Measurements from ENCODE around the gene SH3TC1.

Gene SH3TC1

DNA sequence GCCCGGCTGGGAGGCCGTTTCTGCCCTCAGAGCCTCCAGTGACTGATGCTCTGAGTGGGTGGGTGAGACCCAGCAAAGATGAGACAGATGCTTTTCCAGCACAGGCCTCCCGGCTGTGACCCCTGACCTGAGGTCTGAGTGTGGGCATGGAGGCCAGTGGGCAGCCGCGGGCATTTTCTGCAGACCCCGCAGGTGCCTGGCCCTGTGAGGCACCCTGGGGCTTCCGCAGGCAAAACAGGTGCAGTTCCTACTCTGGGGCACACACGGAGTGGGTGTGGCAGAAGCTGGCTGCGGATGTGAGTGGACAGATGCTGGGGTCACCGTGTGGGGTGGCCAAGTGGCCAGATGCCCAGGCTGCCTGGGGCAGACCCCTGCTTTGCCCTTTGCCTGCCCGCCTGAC lies 85.3 kb downstream of the SH3TC1 start:
- Mint-ChIP-seq H3K4me1 (no peaks in the 10 kb centered on the region), H3K9me3 (no peaks in the 10 kb centered on the region), H3K27ac (ENCODE audit: low read depth) (no peak overlapping the region), H3K27me3 (no peaks in the 10 kb centered on the region), H3K4me3 (no peak overlapping the region), H3K36me3 (ENCODE audit: insufficient read depth) (no peaks in the 10 kb centered on the region)
- no peak for ATAC-seq (replicated peaks; ENCODE audit: extremely low read depth, poor library complexity, severe bottlenecking)
- DNase-seq (ENCODE audit: low spot score in 2 of 2): no peak

DNA sequence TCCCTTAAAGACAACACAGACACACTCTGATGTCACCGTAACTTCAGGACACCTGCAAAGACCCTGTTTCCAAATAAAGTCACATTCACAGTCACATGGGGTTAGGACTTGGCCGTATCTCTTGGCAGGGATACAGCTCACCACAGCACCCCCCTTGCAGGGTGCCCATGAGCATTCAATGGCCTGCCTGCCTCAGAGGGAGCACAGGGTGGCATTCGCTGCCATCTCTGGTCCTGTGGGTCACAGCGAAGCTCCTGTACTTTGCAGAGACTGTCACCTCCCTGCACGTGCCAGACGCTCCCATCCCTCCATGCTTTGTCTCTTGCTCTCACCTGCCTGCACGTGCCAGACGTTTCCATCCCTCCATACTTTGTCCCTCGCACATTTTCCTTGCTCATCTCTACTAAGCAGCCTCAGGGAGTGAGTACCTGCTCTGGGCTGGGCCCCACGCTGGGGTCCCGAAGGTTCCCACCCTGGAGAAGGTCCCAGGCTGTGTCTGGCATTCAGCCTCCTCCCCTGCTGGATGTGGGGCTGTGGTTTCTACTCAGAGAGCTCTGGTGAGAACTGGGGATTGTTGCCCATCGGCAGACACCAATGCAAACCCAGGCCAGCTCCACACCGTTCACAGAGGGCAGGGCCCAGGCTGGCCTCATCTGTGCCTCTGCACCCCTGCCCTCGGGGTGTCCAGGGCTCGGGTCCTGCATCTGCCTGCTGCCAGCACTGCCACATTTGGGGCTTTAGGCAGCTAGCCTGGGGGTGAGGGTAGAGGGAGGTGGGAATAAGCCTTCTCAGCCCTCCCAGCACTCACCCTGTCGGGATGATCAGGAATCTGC lies 86.3 kb downstream of the SH3TC1 start:
- no peaks in the 10 kb centered on the region for H3K9me3 Mint-ChIP-seq
- H3K36me3 Mint-ChIP-seq (ENCODE audit: insufficient read depth): no peaks in the 10 kb centered on the region
- no peaks in the 10 kb centered on the region for H3K27me3 Mint-ChIP-seq
- H3K4me3 Mint-ChIP-seq: no peak overlapping the region
- no peaks in the 10 kb centered on the region for H3K4me1 Mint-ChIP-seq
- H3K27ac Mint-ChIP-seq (ENCODE audit: low read depth): no peak overlapping the region
- no peak for DNase-seq (ENCODE audit: low spot score in 2 of 2)
- no peak for ATAC-seq (replicated peaks; ENCODE audit: extremely low read depth, poor library complexity, severe bottlenecking)

DNA sequence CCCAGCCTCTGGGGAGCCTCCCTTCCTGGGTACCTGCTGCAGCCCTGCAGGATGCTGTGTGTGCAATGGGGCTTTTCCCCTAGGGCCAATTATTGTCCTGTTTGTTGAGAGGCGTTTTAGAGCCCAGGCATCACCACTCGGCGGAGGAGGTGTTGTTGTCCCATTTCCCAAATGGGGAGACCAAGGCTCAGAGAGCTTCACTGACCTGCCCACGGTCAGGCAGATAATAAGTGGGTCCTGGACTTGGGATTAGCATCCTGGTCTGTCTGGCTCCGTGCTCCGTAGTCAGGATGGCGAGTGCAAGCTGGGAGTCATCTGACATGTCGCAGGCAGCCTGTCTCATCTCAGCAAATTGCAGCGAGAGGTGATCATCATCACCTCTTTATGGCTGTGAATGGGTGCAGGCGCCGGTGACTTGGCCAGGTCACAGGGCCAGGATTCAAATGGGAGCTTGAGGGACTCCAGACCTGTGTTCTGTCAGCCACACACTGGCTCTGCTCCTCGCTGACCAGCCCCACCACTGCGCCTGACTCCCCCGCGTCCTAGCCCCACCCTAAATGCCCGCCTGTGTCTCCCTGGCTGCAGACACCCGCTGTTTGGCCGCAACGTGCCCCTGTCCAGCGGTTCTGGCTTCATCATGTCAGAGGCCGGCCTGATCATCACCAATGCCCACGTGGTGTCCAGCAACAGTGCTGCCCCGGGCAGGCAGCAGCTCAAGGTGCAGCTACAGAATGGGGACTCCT lies 87.1 kb downstream of the SH3TC1 start:
- Mint-ChIP-seq H3K4me1 (no peaks in the 10 kb centered on the region), H3K36me3 (ENCODE audit: insufficient read depth) (peaks cover 3% of the 10 kb centered on the region)
- ATAC-seq (replicated peaks; ENCODE audit: extremely low read depth, poor library complexity, severe bottlenecking): no peak

DNA sequence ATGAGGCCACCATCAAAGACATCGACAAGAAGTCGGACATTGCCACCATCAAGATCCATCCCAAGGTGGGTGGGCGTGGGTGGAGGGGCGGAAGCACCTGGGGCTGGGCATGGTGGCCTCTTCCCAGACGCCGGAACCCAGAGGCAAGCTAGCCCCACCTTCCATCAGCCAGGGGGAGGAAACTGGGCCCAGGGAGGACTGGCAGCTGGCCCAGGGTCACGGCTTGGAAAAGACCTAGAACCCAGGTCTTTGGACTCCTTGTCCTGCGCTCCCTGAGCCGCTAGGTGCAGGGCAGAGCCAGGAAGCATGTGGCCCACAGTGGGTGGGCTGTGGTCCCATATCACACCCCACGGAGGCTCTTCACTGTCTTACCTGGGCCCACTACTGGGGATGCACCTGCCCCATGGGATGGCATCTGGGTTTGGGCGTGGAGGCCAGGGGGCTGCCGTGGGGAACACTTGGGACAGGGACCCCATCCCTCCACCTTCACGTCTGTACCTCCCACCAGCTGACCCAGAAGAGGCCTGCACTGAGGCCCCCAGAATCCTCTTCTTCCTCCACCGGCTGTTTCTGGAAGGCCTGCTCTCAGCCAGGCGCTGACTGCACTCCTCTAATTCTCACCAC lies 87.7 kb downstream of the SH3TC1 start:
- Mint-ChIP-seq H3K27me3 (no peaks in the 10 kb centered on the region), H3K27ac (ENCODE audit: low read depth) (no peak overlapping the region), H3K4me1 (no peaks in the 10 kb centered on the region), H3K36me3 (ENCODE audit: insufficient read depth) (peaks cover 3% of the 10 kb centered on the region), H3K9me3 (no peaks in the 10 kb centered on the region), H3K4me3 (no peak overlapping the region)
- ATAC-seq (replicated peaks; ENCODE audit: extremely low read depth, poor library complexity, severe bottlenecking) (no peak), DNase-seq (ENCODE audit: low spot score in 2 of 2) (no peak)

More for the DNA sequence above, 87.1 kb downstream of the SH3TC1 start:
- Mint-ChIP-seq H3K9me3 (no peaks in the 10 kb centered on the region), H3K4me3 (no peak overlapping the region), H3K27me3 (no peaks in the 10 kb centered on the region), H3K27ac (ENCODE audit: low read depth) (no peak overlapping the region)
- no peak for DNase-seq (ENCODE audit: low spot score in 2 of 2)

DNA sequence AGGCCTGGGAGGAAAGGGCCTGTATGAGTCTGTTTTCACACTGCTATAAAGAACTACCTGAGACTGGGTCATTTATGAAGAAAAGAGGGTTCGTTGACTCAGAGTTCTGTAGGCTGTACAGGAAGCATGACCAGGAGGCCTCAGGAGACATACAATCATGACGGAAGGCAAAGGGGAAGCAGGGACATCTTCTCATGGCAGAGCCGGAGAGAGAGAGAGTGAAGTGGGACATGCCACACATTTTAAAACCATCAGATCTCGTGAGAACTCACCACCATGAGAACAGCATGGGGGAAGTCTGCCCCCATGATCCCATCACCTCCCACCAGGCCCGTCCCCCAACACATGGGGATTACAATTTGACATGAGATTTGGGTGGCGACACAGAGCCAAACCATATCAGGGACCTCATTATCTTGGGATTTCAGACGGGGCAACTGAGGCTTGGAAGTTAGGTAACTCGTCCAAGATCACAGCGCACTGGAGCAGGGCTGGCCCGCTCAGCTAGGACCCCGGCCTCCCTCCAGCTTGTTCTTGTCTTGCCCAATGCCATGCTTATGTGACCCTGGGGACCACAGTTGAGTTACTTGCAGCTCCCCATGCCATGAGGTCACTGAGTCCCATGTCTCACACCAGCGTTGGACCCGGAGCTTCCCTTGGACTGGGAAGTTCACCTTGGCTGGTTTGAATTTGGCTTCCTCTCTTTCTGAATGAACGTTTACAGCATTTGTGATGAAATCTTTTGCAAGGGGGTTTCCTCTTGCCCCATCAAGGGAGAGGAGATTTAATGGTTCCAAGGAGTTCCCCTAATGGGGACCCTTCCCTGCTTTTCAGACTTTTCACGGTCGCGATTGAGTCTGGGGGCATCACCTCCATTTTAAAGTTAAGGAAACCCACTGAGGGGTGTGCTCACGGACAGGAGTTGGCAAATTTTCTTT lies 88.5 kb downstream of the SH3TC1 start:
- Mint-ChIP-seq H3K4me3 (no peak overlapping the region), H3K27me3 (no peaks in the 10 kb centered on the region), H3K36me3 (ENCODE audit: insufficient read depth) (peaks cover 3% of the 10 kb centered on the region), H3K9me3 (no peaks in the 10 kb centered on the region), H3K27ac (ENCODE audit: low read depth) (no peak overlapping the region), H3K4me1 (no peaks in the 10 kb centered on the region)
- ATAC-seq (replicated peaks; ENCODE audit: extremely low read depth, poor library complexity, severe bottlenecking) (no peak), DNase-seq (ENCODE audit: low spot score in 2 of 2) (no peak)

GRCh38 chr4:8289151-8289750 lies 90.2 kb downstream of the SH3TC1 start:
- Mint-ChIP-seq H3K27ac (ENCODE audit: low read depth) (no peak overlapping the region), H3K4me3 (no peak overlapping the region), H3K4me1 (no peaks in the 10 kb centered on the region), H3K36me3 (ENCODE audit: insufficient read depth) (peaks cover 3% of the 10 kb centered on the region), H3K9me3 (no peaks in the 10 kb centered on the region), H3K27me3 (no peaks in the 10 kb centered on the region)
- no peak for ATAC-seq (replicated peaks; ENCODE audit: extremely low read depth, poor library complexity, severe bottlenecking)
- DNase-seq (ENCODE audit: low spot score in 2 of 2): no peak

DNA sequence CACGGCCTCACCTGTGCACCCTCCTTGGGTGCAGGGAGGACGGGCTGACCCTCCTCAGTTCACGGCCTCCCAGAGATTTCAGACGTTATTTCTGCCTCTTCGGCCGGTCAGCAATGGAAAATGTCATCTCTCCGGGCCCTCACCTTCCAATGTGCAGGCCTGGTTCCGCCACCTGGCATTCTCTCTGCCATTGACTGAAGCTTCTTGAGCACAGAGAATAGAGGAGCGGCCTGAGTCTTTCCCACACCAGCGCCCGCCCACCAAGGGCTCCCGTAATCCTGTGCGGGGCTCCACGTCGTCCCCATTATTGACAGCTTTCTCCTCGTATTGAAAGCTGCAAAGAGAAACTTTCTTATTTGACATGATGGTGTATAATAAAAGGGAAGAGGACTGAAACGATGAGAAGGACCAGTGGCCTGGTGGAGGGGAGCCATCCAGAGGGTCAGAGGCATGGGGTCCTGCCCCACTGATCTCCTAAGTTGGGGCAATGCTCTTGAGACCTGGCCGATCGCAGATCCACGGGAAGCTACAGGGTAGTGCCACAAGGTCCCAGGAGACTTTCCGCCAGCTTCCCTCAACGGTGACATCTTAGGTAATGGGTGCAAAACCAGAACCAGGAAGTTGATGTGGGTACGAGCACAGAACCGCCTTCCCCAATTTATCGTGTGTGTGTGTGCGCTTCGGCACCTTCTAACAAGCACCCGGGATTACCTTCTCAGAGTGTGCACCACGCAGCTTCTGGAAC lies 91.0 kb downstream of the SH3TC1 start:
- DNase-seq (ENCODE audit: low spot score in 2 of 2): no peak
- no peak overlapping the region for H3K4me3 Mint-ChIP-seq
- H3K9me3 Mint-ChIP-seq: peaks cover 6% of the 10 kb centered on the region
- H3K27ac Mint-ChIP-seq (ENCODE audit: low read depth): no peak overlapping the region
- no peak for ATAC-seq (replicated peaks; ENCODE audit: extremely low read depth, poor library complexity, severe bottlenecking)
- no peaks in the 10 kb centered on the region for H3K27me3 Mint-ChIP-seq
- peaks cover 3% of the 10 kb centered on the region for H3K36me3 Mint-ChIP-seq (ENCODE audit: insufficient read depth)
- no peaks in the 10 kb centered on the region for H3K4me1 Mint-ChIP-seq

DNA sequence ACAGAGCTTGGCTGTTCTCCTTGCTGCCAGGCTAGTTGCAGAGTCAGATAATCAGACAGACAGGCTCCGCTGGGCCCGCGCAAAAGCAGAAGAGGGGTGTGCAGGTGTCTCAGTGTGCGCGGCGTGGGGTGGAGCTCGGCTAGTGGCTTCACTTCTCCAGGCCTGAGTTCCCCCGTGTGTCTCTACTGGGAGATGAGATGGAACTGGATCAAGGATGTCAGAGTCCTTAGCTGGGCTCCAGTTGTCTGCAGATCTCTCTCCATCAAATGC lies 91.5 kb downstream of the SH3TC1 start:
- H3K36me3 Mint-ChIP-seq (ENCODE audit: insufficient read depth): peaks cover 3% of the 10 kb centered on the region
- no peaks in the 10 kb centered on the region for H3K27me3 Mint-ChIP-seq
- no peak overlapping the region for H3K27ac Mint-ChIP-seq (ENCODE audit: low read depth)
- H3K4me3 Mint-ChIP-seq: no peak overlapping the region
- no peaks in the 10 kb centered on the region for H3K4me1 Mint-ChIP-seq
- H3K9me3 Mint-ChIP-seq: peaks cover 6% of the 10 kb centered on the region
- no peak for ATAC-seq (replicated peaks; ENCODE audit: extremely low read depth, poor library complexity, severe bottlenecking)
- no peak for DNase-seq (ENCODE audit: low spot score in 2 of 2)
